ENCODE data around the gene MERTK.

MERTK gene

DNA sequence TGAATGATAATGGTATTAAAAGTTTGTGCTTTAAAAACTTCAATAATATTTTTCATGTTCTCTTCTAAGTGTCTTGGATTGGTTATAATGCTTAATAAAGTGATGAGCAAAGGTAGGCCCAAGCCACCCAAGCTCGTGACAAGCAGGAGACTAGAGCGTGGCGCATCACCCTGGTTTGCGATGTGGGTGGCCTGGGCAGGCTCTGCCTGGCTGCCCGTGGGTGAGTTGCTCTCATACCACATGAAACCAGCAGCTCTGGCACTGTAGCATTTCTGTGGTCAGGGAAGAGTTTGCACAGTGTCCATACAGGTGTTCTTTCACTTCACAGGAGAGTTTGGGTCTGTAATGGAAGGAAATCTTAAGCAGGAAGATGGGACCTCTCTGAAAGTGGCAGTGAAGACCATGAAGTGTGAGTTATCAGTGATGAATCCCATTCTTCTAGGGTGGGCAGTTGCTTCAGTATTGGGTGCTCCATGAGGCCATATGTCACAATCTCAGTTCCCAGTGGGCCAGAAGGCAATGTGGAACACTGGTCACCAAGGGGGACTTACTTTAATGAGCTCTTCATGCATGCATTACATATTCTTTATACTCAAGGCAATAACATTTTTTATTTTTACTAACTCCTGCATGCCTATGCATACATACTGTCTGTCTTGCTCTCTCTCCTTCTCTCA lies 105.3 kb downstream of the MERTK start:
- in situ Hi-C loops (cut with MboI; ENCODE audit: low pct_unique_long_range_greater_than_20kb, low sequenced_read_pairs, unreplicated experiment): no loop called here
- TF ChIP-seq, protein P1, sequence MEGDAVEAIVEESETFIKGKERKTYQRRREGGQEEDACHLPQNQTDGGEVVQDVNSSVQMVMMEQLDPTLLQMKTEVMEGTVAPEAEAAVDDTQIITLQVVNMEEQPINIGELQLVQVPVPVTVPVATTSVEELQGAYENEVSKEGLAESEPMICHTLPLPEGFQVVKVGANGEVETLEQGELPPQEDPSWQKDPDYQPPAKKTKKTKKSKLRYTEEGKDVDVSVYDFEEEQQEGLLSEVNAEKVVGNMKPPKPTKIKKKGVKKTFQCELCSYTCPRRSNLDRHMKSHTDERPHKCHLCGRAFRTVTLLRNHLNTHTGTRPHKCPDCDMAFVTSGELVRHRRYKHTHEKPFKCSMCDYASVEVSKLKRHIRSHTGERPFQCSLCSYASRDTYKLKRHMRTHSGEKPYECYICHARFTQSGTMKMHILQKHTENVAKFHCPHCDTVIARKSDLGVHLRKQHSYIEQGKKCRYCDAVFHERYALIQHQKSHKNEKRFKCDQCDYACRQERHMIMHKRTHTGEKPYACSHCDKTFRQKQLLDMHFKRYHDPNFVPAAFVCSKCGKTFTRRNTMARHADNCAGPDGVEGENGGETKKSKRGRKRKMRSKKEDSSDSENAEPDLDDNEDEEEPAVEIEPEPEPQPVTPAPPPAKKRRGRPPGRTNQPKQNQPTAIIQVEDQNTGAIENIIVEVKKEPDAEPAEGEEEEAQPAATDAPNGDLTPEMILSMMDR (IDR thresholded peaks at IDR 0.05; ENCODE audit: extremely low read depth, insufficient read depth, missing control alignments): no peak
- DNase-seq (ENCODE audit: low spot score): no peak

DNA sequence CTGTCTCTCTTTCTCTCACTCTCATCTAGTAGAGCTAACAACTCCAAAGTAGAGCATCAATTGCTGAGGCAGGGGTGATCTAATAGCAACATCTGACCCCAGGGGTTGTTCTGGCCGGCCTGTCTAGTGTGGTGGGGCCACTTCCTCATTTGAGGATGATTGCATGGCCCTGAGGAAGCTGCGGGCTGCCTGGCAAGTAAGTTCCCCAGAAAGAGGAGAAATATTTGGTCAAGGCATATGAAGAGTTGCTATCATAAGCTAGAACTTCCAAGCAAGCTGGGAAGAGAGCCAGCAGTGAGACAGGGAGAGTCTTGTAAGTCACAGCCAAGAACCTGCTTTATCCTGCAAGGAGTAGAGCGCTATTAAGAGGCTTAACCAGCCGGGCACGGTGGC lies 105.8 kb downstream of the MERTK start:
- peak; percentile 30 for DNase-seq (ENCODE audit: low spot score)
- TF ChIP-seq, protein P1 (IDR thresholded peaks at IDR 0.05; ENCODE audit: extremely low read depth, insufficient read depth, missing control alignments): no peak
- in situ Hi-C loops (cut with MboI; ENCODE audit: low pct_unique_long_range_greater_than_20kb, low sequenced_read_pairs, unreplicated experiment): no loop called here

DNA sequence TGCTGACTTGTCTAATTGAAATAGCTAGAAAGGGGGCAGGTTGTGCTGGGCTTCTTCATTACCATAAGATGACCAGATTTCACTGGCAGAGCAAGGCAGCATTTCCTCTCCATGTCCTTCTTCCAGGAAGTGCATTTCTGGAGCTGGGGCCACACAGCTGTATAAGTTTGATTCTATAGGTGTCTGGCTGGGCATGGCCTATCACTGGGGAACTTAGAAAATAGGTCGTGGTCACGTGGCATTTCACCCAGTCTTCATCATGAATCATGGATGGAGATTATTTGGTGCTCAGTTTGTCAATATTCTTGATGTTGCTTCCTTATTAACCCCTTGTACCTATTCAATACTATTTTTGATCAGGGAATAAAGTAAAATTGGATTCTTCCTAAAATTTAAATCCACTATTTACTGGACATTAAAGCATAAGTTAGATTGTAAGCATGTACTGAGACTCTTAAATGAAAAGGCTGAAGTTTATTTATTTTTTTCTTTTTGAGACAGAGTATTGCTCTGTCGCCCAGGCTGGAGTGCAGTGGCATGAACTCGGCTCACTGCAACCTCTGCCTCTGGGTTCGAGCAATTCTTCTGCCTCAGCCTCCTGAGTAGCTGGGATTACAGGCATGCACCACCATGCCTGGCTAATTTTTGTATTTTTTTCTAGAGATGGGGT lies 107.1 kb downstream of the MERTK start:
- in situ Hi-C loops (cut with MboI; ENCODE audit: low pct_unique_long_range_greater_than_20kb, low sequenced_read_pairs, unreplicated experiment): no loop called here
- no peak for DNase-seq (ENCODE audit: low spot score)
- TF ChIP-seq, protein P1 (IDR thresholded peaks at IDR 0.05; ENCODE audit: extremely low read depth, insufficient read depth, missing control alignments): no peak

DNA sequence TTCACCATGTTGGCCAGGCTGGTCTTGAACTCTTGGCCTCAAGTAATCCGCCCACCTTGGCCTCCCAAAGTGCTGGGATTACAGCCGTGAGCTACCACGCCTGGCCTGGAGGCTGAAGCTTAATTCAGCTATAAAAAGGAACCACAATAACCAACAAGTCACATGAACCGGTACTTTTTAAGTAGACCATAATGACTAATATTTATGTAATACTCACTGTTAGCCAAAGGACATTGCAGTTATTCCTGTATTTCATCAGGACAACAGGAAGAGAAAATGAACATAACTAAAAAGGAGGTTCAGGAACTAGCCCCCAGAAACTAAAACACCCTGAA lies 107.6 kb downstream of the MERTK start:
- in situ Hi-C loops (cut with MboI; ENCODE audit: low pct_unique_long_range_greater_than_20kb, low sequenced_read_pairs, unreplicated experiment): no loop called here

DNA sequence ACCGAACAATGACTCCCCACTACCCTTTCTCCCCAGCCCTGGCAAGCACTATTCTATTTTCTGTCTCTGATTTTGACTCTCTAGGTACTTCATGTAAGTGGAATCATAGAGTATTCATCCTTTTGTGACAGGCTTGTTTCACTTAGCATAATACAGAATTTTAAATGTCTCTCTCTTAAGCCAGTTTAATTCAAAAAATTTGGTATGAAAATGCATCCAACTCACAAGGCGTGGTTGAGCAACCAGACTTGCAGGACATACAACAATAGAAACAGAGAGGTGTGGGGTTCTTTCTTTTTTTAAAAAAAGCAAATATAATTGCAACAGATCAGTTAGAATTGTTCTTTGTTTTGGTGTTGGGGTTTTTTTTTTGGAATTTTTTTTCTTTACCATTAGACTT lies 109.1 kb downstream of the MERTK start:
- no peak for DNase-seq (ENCODE audit: low spot score)
- TF ChIP-seq, protein P1 (IDR thresholded peaks at IDR 0.05; ENCODE audit: extremely low read depth, insufficient read depth, missing control alignments): no peak
- in situ Hi-C loops (cut with MboI; ENCODE audit: low pct_unique_long_range_greater_than_20kb, low sequenced_read_pairs, unreplicated experiment): no loop called here

More for the DNA sequence above, 107.6 kb downstream of the MERTK start:
- DNase-seq (ENCODE audit: low spot score): no peak
- TF ChIP-seq, protein P1 (IDR thresholded peaks at IDR 0.05; ENCODE audit: extremely low read depth, insufficient read depth, missing control alignments): no peak

DNA sequence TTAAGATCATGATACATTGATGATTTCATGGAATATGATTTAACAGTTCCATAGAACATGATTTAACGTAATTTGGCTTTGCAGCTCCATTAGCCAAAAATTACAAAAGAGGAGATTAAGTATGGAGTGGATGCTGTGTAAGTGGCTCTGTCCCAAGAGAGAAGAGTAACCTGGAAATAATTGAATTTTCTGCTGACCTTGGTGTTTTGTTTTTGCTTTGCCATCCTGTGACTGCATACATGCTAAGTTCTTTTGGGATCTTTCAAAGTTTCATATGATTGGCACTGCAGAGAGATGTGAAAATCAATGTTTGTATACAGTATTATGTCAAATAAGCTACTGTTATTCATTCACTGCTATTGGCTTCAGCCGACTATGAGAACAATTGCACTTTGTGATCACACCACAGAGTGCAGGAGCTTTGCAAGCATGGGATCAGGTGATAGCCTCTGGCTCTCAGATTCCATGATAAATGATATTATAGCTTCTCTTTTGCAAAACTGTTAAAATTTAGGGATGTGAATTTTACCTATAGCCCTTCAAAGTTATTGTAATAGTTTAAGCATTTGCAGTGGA lies 110.6 kb downstream of the MERTK start:
- TF ChIP-seq, protein P1 (IDR thresholded peaks at IDR 0.05; ENCODE audit: extremely low read depth, insufficient read depth, missing control alignments): no peak
- DNase-seq (ENCODE audit: low spot score): no peak
- in situ Hi-C loops (cut with MboI; ENCODE audit: low pct_unique_long_range_greater_than_20kb, low sequenced_read_pairs, unreplicated experiment): no loop called here
